GM12873 (cell line): ENCODE results near the gene C1orf21.

Experiments used
- TF ChIP-seq, protein P1 (sequence below): IDR thresholded peaks from 2 replicates; pipeline ENCODE4 v1.5.1; 2012; ENCODE audit warnings: low read depth, mild to moderate bottlenecking, moderate library complexity, low read length, control low read depth; ENCODE audit not compliant: insufficient read depth; ENCODE audit errors: missing control alignments

Gene C1orf21

DNA sequence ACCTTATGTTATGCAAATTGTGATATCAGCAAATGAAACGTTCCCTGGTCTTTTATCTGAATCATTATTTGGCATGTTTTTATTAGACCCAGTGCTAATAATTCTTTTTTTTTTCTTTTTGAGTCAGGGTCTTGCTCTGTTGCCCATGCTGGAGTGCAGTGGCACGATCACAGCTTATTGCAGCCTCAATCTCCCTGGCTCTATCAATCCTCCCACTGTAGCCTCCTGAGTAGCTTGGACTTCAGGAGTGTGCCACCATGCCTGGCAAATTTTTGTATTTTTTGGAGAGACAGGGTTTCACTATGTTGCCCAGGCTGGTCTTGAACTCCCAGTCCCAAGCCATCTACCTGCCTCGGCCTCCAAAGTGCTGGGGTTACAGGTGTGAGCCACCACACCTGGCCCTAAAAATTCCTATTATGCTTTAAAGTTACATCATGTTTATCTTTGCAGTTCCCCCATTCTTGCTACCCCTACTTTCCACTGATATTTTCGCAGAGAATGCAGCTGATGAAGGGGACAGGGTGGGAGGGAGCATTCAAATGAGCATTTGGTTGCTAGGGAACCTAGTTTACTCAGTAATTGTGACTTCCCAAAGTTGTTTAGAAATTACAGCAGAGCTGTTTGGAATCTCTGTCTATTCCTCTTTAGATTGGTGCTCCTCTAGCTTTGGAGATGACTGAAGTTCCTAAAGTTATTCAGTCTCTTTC lies 18.4 kb downstream of the C1orf21 start:
- TF ChIP-seq, protein P1, sequence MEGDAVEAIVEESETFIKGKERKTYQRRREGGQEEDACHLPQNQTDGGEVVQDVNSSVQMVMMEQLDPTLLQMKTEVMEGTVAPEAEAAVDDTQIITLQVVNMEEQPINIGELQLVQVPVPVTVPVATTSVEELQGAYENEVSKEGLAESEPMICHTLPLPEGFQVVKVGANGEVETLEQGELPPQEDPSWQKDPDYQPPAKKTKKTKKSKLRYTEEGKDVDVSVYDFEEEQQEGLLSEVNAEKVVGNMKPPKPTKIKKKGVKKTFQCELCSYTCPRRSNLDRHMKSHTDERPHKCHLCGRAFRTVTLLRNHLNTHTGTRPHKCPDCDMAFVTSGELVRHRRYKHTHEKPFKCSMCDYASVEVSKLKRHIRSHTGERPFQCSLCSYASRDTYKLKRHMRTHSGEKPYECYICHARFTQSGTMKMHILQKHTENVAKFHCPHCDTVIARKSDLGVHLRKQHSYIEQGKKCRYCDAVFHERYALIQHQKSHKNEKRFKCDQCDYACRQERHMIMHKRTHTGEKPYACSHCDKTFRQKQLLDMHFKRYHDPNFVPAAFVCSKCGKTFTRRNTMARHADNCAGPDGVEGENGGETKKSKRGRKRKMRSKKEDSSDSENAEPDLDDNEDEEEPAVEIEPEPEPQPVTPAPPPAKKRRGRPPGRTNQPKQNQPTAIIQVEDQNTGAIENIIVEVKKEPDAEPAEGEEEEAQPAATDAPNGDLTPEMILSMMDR = no peak

DNA sequence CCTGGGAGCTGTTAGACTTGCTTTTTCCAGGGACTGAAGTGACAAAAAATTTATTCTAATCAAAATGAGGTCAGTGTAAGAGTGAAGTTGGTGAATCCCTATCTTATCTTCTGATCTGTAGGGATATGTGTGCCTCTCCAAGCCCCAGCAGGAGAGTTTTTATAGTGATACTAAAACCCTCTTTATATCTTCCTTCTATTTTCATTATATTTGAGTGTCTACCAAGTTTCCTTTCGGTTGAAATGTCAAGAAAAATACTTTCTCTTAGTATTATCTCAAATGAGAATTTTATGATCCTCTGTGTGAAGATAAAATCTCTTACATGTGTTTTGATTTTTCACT lies 18.9 kb downstream of the C1orf21 start:
- TF ChIP-seq, protein P1 = no peak

DNA sequence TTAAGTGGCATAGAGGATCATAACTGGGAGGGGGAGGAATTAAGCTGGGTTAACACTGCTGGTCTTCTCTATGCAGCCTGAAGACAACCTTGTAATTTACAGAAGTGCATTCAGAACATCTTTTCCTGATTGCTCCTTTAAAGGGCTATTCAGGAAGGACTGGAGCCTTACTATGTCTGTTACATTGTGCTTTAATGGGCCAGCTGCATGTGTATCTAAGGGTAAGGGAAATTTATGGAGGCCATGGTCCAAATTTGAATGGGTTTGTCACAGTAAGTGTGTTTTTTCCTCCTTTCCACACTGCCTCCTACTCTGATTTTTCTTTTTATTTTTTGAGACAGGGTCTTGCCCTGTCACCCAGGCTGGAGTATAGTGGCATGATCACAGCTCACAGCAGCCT lies 19.6 kb downstream of the C1orf21 start:
- TF ChIP-seq, protein P1 = no peak

GRCh38 chr1:184407816-184408510 lies 21.1 kb downstream of the C1orf21 start:
- TF ChIP-seq, protein P1 = no peak

- TF ChIP-seq, protein P1 = no peak
Observed at GRCh38 chr1:184408580-184408979, 21.8 kb downstream of the C1orf21 start.

GRCh38 chr1:184409011-184409410 lies 22.2 kb downstream of the C1orf21 start:
- TF ChIP-seq, protein P1 = no peak

GRCh38 chr1:184412472-184412871 lies 25.6 kb downstream of the C1orf21 start:
- TF ChIP-seq, protein P1 = no peak
